CD4-positive, alpha-beta T cell treated with Interleukin-15 for 4 hours (primary cell): ENCODE data around the gene PAPLN.

Source experiments
- DNase-seq: peaks from one replicate; pipeline ENCODE4 v3.0.0-alpha.2; 2020; ENCODE audit warnings: low spot score

Gene PAPLN

GRCh38 chr14:73245480-73246325, 8.4 kb downstream of the PAPLN start:
- peak; percentile 21 for DNase-seq

GRCh38 chr14:73246387-73247150, 9.3 kb downstream of the PAPLN start:
- DNase-seq, result no peak

GRCh38 chr14:73248108-73248868, 11.0 kb downstream of the PAPLN start:
- DNase-seq, result no peak

GRCh38 chr14:73249108-73249507, 11.8 kb downstream of the PAPLN start:
- no peak for DNase-seq

GRCh38 chr14:73249564-73250316, 12.4 kb downstream of the PAPLN start:
- DNase-seq, result no peak

- DNase-seq, result no peak
Observed at GRCh38 chr14:73250317-73250713, 13.0 kb downstream of the PAPLN start.

- DNase-seq, result no peak
Observed at GRCh38 chr14:73250781-73251500, 13.6 kb downstream of the PAPLN start.

GRCh38 chr14:73251516-73252215, 14.4 kb downstream of the PAPLN start:
- DNase-seq, result no peak

- no peak for DNase-seq
Observed at GRCh38 chr14:73252491-73253322, 15.4 kb downstream of the PAPLN start.

- no peak for DNase-seq
Observed at GRCh38 chr14:73253323-73253610, 16.0 kb downstream of the PAPLN start.

GRCh38 chr14:73253721-73254120, 16.4 kb downstream of the PAPLN start:
- no peak for DNase-seq

GRCh38 chr14:73254247-73255004, 17.1 kb downstream of the PAPLN start:
- no peak for DNase-seq

GRCh38 chr14:73255005-73255400, 17.7 kb downstream of the PAPLN start:
- no peak for DNase-seq

- no peak for DNase-seq
Observed at GRCh38 chr14:73255693-73256225, 18.5 kb downstream of the PAPLN start.

- DNase-seq, result no peak
Observed at GRCh38 chr14:73258076-73258475, 20.8 kb downstream of the PAPLN start.

GRCh38 chr14:73258845-73259611, 21.7 kb downstream of the PAPLN start:
- no peak for DNase-seq

GRCh38 chr14:73259837-73260236, 22.5 kb downstream of the PAPLN start:
- DNase-seq, result no peak

GRCh38 chr14:73260574-73260973, 23.3 kb downstream of the PAPLN start:
- no peak for DNase-seq
